Measurements from ENCODE around the gene IL17RC.

DNA sequence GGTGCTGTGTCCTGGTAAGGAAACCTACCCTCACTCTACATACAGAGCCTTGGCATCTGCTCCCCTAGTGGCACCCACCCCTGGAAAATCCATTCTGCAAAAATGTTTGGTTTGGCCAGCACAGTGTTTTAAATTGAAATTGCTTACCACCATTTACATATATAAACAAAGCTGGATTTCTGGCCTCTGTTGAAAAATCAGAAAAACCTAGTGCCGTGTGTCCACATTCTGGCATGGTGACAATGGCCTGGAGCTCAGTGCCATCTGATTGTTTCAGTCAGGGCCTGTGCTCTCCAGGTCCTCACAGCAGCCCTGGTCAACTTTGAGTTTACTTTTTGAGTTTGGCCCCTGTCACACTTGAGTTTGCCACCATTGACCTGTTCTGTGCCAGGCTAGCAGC, 2.9 kb upstream of the IL17RC start:
- TF ChIP-seq CTCF (conservative IDR thresholded peaks at IDR 0.05) (no peak), ZFX (IDR thresholded peaks at IDR 0.05) (no peak)

All from C4-2B (cell line).